ENCODE measurements around the gene TOMM20. TPM values are rescaled to one million over a fixed set of nuclear protein-coding genes. Genes with fewer than 3 reads are reported as not detected.

Gene TOMM20
- total RNA-seq, 2 donors from 2014 or later, result 237 to 252 TPM

DNA sequence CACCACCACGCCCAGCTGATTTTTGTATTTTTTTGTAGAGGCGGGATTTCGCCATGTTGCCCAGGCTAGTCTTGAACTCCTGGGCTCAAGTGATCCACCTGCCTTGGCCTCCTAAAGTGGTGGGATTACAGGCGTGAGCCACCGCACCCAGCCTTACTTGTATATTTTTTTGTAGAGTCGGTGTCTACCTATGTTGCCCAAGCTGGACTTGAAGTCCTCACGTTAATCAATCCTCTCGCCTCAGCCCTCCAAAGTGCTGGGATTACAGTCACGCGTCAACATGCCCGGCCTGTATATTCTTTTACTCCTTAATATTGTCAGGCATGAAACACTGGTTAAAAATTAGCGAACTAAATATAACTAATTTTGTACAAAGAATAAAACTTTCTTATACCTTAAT lies 5.5 kb upstream of the TOMM20 start:
- Mint-ChIP-seq H3K27me3 (ENCODE audit: insufficient read depth) (no peaks in the 10 kb centered on the region), H3K36me3 (ENCODE audit: low read depth) (peaks cover 82% of the 10 kb centered on the region), H3K9me3 (peaks cover 12% of the 10 kb centered on the region), H3K4me3 (no peak overlapping the region), H3K27ac (no peak overlapping the region), H3K4me1 (peaks cover 23% of the 10 kb centered on the region)
- 81 to 96% methylated on average over 8 to 11 of the region's 12 CpGs for WGBS, 2 experiments (ENCODE audit: insufficient coverage in 1 of 2, insufficient read length in 1 of 2)
- DNase-seq, result no peak
- no peak overlapping the region for H3K4me3 ChIP-seq (ENCODE audit: low read length)
- H3K27ac ChIP-seq (ENCODE audit: low read depth, low read length), result no peak overlapping the region
- peaks cover 8% of the 10 kb centered on the region for H3K4me1 ChIP-seq (ENCODE audit: control insufficient read depth, insufficient read depth, low read length)
- H3K36me3 ChIP-seq (ENCODE audit: control insufficient read depth, insufficient read depth, low read length), result peaks cover 82% of the 10 kb centered on the region
- no peak overlapping the region for H3K9ac ChIP-seq (ENCODE audit: extremely low read depth, low read length, poor library complexity, severe bottlenecking)
- TF ChIP-seq, protein P1, sequence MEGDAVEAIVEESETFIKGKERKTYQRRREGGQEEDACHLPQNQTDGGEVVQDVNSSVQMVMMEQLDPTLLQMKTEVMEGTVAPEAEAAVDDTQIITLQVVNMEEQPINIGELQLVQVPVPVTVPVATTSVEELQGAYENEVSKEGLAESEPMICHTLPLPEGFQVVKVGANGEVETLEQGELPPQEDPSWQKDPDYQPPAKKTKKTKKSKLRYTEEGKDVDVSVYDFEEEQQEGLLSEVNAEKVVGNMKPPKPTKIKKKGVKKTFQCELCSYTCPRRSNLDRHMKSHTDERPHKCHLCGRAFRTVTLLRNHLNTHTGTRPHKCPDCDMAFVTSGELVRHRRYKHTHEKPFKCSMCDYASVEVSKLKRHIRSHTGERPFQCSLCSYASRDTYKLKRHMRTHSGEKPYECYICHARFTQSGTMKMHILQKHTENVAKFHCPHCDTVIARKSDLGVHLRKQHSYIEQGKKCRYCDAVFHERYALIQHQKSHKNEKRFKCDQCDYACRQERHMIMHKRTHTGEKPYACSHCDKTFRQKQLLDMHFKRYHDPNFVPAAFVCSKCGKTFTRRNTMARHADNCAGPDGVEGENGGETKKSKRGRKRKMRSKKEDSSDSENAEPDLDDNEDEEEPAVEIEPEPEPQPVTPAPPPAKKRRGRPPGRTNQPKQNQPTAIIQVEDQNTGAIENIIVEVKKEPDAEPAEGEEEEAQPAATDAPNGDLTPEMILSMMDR (conservative IDR thresholded peaks at IDR 0.05), result no peak
- no peaks in the 10 kb centered on the region for H3K27me3 ChIP-seq (ENCODE audit: control insufficient read depth, insufficient read depth, low read length, poor library complexity, severe bottlenecking)
- H3K9me3 ChIP-seq (ENCODE audit: control insufficient read depth, low read length), result no peaks in the 10 kb centered on the region

DNA sequence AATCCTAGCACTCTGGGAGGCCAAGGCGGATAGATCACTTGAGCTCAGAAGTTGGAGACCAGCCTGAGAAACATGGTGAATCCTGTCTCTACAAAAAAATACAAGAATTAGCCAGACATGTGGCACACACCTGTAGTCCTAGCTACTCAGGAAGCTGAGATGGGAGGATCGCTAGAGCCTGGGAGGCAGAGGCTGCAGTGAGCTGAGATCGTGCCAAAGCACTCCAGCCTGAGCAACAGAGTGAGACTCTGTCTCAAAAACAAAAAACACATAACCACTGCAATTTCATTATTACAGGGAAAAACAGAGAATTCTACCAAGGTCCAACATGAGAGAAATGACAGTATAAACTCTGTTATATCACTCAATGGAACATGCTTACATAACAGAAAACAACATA lies 4.4 kb upstream of the TOMM20 start:
- H3K36me3 Mint-ChIP-seq (ENCODE audit: low read depth), result peaks cover 72% of the 10 kb centered on the region
- WGBS, 2 experiments (ENCODE audit: insufficient coverage in 1 of 2, insufficient read length in 1 of 2), result 75 to 96% methylated on average over 1 to 3 of the region's 3 CpGs

DNA sequence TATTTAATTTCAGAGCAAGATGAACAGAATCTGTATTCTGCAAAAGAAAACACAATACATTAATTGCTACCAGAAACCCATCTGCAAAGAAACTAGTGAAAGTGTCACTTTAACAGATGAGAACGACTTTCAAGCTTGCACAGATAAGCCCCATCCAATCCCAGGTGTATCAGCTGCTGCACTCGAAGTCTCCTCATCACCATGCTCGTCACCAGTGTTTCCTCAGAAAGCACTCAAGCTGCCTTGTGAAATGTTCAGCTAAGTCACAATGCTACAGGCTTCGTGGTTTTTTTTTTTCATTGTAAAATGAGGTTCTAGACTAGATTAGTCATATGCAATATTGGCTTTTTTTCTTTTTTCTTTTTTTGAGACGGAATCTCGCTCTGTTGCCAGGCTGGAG lies 3.3 kb upstream of the TOMM20 start:
- H3K27ac Mint-ChIP-seq, result no peak overlapping the region

More for the DNA sequence above, 4.4 kb upstream of the TOMM20 start:
- Histone ChIP-seq H3K9me3 (ENCODE audit: control insufficient read depth, low read length) (no peaks in the 10 kb centered on the region), H3K36me3 (ENCODE audit: control insufficient read depth, insufficient read depth, low read length) (peaks cover 71% of the 10 kb centered on the region), H3K9ac (ENCODE audit: extremely low read depth, low read length, poor library complexity, severe bottlenecking) (no peak overlapping the region), H3K4me1 (ENCODE audit: control insufficient read depth, insufficient read depth, low read length) (peaks cover 11% of the 10 kb centered on the region), H3K4me3 (ENCODE audit: low read length) (no peak overlapping the region), H3K27ac (ENCODE audit: low read depth, low read length) (no peak overlapping the region), H3K27me3 (ENCODE audit: control insufficient read depth, insufficient read depth, low read length, poor library complexity, severe bottlenecking) (no peaks in the 10 kb centered on the region)
- Mint-ChIP-seq H3K27ac (peak overlapping the region; percentile 19), H3K27me3 (ENCODE audit: insufficient read depth) (no peaks in the 10 kb centered on the region), H3K4me1 (peaks cover 23% of the 10 kb centered on the region), H3K9me3 (peaks cover 12% of the 10 kb centered on the region), H3K4me3 (no peak overlapping the region)
- no peak for DNase-seq
- TF ChIP-seq, protein P1 (conservative IDR thresholded peaks at IDR 0.05), result no peak

More for the DNA sequence above, 3.3 kb upstream of the TOMM20 start:
- no peak overlapping the region for H3K27ac ChIP-seq (ENCODE audit: low read depth, low read length)
- no peaks in the 10 kb centered on the region for H3K9me3 ChIP-seq (ENCODE audit: control insufficient read depth, low read length)
- peaks cover 26% of the 10 kb centered on the region for H3K4me1 Mint-ChIP-seq
- WGBS, 2 experiments (ENCODE audit: insufficient coverage in 1 of 2, insufficient read length in 1 of 2), result 83 to 87% methylated on average over 3 to 6 of the region's 6 CpGs
- TF ChIP-seq, protein P1 (conservative IDR thresholded peaks at IDR 0.05), result no peak
- H3K9me3 Mint-ChIP-seq, result peaks cover 12% of the 10 kb centered on the region
- H3K27me3 ChIP-seq (ENCODE audit: control insufficient read depth, insufficient read depth, low read length, poor library complexity, severe bottlenecking), result no peaks in the 10 kb centered on the region
- DNase-seq, result no peak
- no peak overlapping the region for H3K4me3 Mint-ChIP-seq
- H3K4me3 ChIP-seq (ENCODE audit: low read length), result no peak overlapping the region
- H3K36me3 ChIP-seq (ENCODE audit: control insufficient read depth, insufficient read depth, low read length), result peaks cover 64% of the 10 kb centered on the region
- H3K36me3 Mint-ChIP-seq (ENCODE audit: low read depth), result peaks cover 71% of the 10 kb centered on the region
- no peaks in the 10 kb centered on the region for H3K27me3 Mint-ChIP-seq (ENCODE audit: insufficient read depth)
- H3K9ac ChIP-seq (ENCODE audit: extremely low read depth, low read length, poor library complexity, severe bottlenecking), result no peak overlapping the region
- peaks cover 11% of the 10 kb centered on the region for H3K4me1 ChIP-seq (ENCODE audit: control insufficient read depth, insufficient read depth, low read length)

All from endodermal cell (in vitro differentiated cells).